ENCODE results near the gene PLXNA4. TPM values are rescaled to one million over a fixed set of nuclear protein-coding genes. Genes with fewer than 3 reads are reported as not detected.

The PLXNA4 gene
- total and polyA plus RNA-seq, 3 experiments from 2014 or later: 0.02 to 0.05 TPM; not detected in 1

GRCh38 chr7:132515181-132515580 is 61.1 kb downstream of the PLXNA4 start:
- ChIA-PET CTCF (interaction anchor here (1.2 kb wide), 1 partner anchor 11 kb away, joined by 3 read pairs; no protein-coding TSS in a partner anchor), POLR2A (no interaction called here)
- H3K27ac ChIP-seq (ENCODE audit: low read depth, low read length): no peak overlapping the region
- no peak for DNase-seq
- peaks cover 0 to 15% (median 4%) of the 10 kb centered on the region in 3 donors for H3K4me1 Mint-ChIP-seq
- H3K36me3 Mint-ChIP-seq: no peaks in the 10 kb centered on the region
- no peaks in the 10 kb centered on the region for H3K36me3 ChIP-seq (ENCODE audit: insufficient read depth, low read length)
- H3K4me1 ChIP-seq (ENCODE audit: insufficient read depth, low read length): no peaks in the 10 kb centered on the region
- no peaks in the 10 kb centered on the region for H3K9me3 ChIP-seq (ENCODE audit: low read length)
- no peak overlapping the region for H3K4me3 ChIP-seq (ENCODE audit: low read length)
- no peaks in the 10 kb centered on the region for H3K27me3 ChIP-seq (ENCODE audit: insufficient read depth, low read length, poor library complexity, severe bottlenecking)
- H3K4me3 Mint-ChIP-seq: no peak overlapping the region
- H3K27ac Mint-ChIP-seq: peak overlapping the region in 2 of 8 donors; percentile 22 to 50
- H3K9me3 Mint-ChIP-seq: no peaks in the 10 kb centered on the region
- peaks cover 3 to 5% of the 10 kb centered on the region in 2 donors for H3K27me3 Mint-ChIP-seq

GRCh38 chr7:132514430-132514829 is 61.8 kb downstream of the PLXNA4 start:
- no peak for DNase-seq
- CTCF ChIA-PET: no interaction called here
- Histone ChIP-seq H3K27me3 (ENCODE audit: insufficient read depth, low read length, poor library complexity, severe bottlenecking) (no peaks in the 10 kb centered on the region), H3K4me1 (ENCODE audit: insufficient read depth, low read length) (no peaks in the 10 kb centered on the region), H3K36me3 (ENCODE audit: insufficient read depth, low read length) (no peaks in the 10 kb centered on the region), H3K27ac (ENCODE audit: low read depth, low read length) (no peak overlapping the region), H3K9me3 (ENCODE audit: low read length) (no peaks in the 10 kb centered on the region), H3K4me3 (ENCODE audit: low read length) (no peak overlapping the region)
- H3K4me3 Mint-ChIP-seq: no peak overlapping the region
- no peak overlapping the region for H3K27ac Mint-ChIP-seq
- H3K9me3 Mint-ChIP-seq: no peaks in the 10 kb centered on the region
- peaks cover 7 to 21% (median 11%) of the 10 kb centered on the region in 3 donors for H3K4me1 Mint-ChIP-seq
- no peaks in the 10 kb centered on the region for H3K36me3 Mint-ChIP-seq
- POLR2A ChIA-PET: no interaction called here
- H3K27me3 Mint-ChIP-seq: peaks cover 3 to 5% of the 10 kb centered on the region in 2 donors

GRCh38 chr7:132511921-132512320 is 64.3 kb downstream of the PLXNA4 start:
- DNase-seq: no peak
- no peaks in the 10 kb centered on the region for H3K9me3 ChIP-seq (ENCODE audit: low read length)
- H3K27ac ChIP-seq (ENCODE audit: low read depth, low read length): no peak overlapping the region
- H3K27me3 ChIP-seq (ENCODE audit: insufficient read depth, low read length, poor library complexity, severe bottlenecking): no peaks in the 10 kb centered on the region
- Mint-ChIP-seq H3K4me1 (peaks cover 10 to 25% (median 18%) of the 10 kb centered on the region in 3 donors), H3K9me3 (no peaks in the 10 kb centered on the region), H3K4me3 (no peak overlapping the region), H3K27ac (no peak overlapping the region), H3K36me3 (no peaks in the 10 kb centered on the region), H3K27me3 (peaks cover 3 to 5% of the 10 kb centered on the region in 2 donors)
- H3K4me3 ChIP-seq (ENCODE audit: low read length): no peak overlapping the region
- no peaks in the 10 kb centered on the region for H3K4me1 ChIP-seq (ENCODE audit: insufficient read depth, low read length)
- ChIA-PET CTCF (no interaction called here), POLR2A (no interaction called here)
- no peaks in the 10 kb centered on the region for H3K36me3 ChIP-seq (ENCODE audit: insufficient read depth, low read length)

GRCh38 chr7:132511387-132511786 is 64.9 kb downstream of the PLXNA4 start:
- Mint-ChIP-seq H3K27me3 (peaks cover 3 to 5% of the 10 kb centered on the region in 2 donors), H3K9me3 (no peaks in the 10 kb centered on the region), H3K4me3 (no peak overlapping the region), H3K36me3 (no peaks in the 10 kb centered on the region), H3K4me1 (peaks cover 10 to 25% (median 18%) of the 10 kb centered on the region in 3 donors), H3K27ac (no peak overlapping the region)
- no peaks in the 10 kb centered on the region for H3K4me1 ChIP-seq (ENCODE audit: insufficient read depth, low read length)
- no peak overlapping the region for H3K4me3 ChIP-seq (ENCODE audit: low read length)
- H3K36me3 ChIP-seq (ENCODE audit: insufficient read depth, low read length): no peaks in the 10 kb centered on the region
- ChIA-PET CTCF (no interaction called here), POLR2A (no interaction called here)
- H3K27me3 ChIP-seq (ENCODE audit: insufficient read depth, low read length, poor library complexity, severe bottlenecking): no peaks in the 10 kb centered on the region
- DNase-seq: no peak
- no peaks in the 10 kb centered on the region for H3K9me3 ChIP-seq (ENCODE audit: low read length)
- H3K27ac ChIP-seq (ENCODE audit: low read depth, low read length): no peak overlapping the region

- DNase-seq: no peak
- Mint-ChIP-seq H3K4me3 (peak overlapping the region in 1 of 7 donors; percentile 11), H3K4me1 (peaks cover 10 to 25% (median 18%) of the 10 kb centered on the region in 3 donors), H3K27me3 (peaks cover 5 to 6% of the 10 kb centered on the region in 2 donors), H3K9me3 (no peaks in the 10 kb centered on the region), H3K36me3 (no peaks in the 10 kb centered on the region), H3K27ac (peak overlapping the region in 2 of 8 donors; percentile 14 to 29)
- CTCF ChIA-PET: interaction anchor here (0.9 to 1.1 kb wide), 2 partner anchors 71 to 115 kb away, joined by 3 read pairs; no protein-coding TSS in a partner anchor
- Histone ChIP-seq H3K9me3 (ENCODE audit: low read length) (no peaks in the 10 kb centered on the region), H3K4me3 (ENCODE audit: low read length) (no peak overlapping the region), H3K27me3 (ENCODE audit: insufficient read depth, low read length, poor library complexity, severe bottlenecking) (no peaks in the 10 kb centered on the region), H3K4me1 (ENCODE audit: insufficient read depth, low read length) (no peaks in the 10 kb centered on the region), H3K36me3 (ENCODE audit: insufficient read depth, low read length) (no peaks in the 10 kb centered on the region), H3K27ac (ENCODE audit: low read depth, low read length) (no peak overlapping the region)
- POLR2A ChIA-PET: no interaction called here
Measured at GRCh38 chr7:132509643-132510042, 66.6 kb downstream of the PLXNA4 start.

GRCh38 chr7:132508724-132509353 is 67.4 kb downstream of the PLXNA4 start:
- H3K27me3 ChIP-seq (ENCODE audit: insufficient read depth, low read length, poor library complexity, severe bottlenecking): no peaks in the 10 kb centered on the region
- no peaks in the 10 kb centered on the region for H3K4me1 ChIP-seq (ENCODE audit: insufficient read depth, low read length)
- no peak overlapping the region for H3K27ac ChIP-seq (ENCODE audit: low read depth, low read length)
- DNase-seq: no peak
- ChIA-PET POLR2A (no interaction called here), CTCF (interaction anchor here (0.9 to 1.1 kb wide), 2 partner anchors 71 to 114 kb away, joined by 3 read pairs; no protein-coding TSS in a partner anchor)
- no peaks in the 10 kb centered on the region for H3K36me3 ChIP-seq (ENCODE audit: insufficient read depth, low read length)
- no peaks in the 10 kb centered on the region for H3K9me3 Mint-ChIP-seq
- peaks cover 0 to 6% of the 10 kb centered on the region in 2 donors for H3K27me3 Mint-ChIP-seq
- peak overlapping the region in 1 of 8 donors; percentile 47 for H3K27ac Mint-ChIP-seq
- H3K9me3 ChIP-seq (ENCODE audit: low read length): no peaks in the 10 kb centered on the region
- H3K4me3 Mint-ChIP-seq: no peak overlapping the region
- H3K4me1 Mint-ChIP-seq: peaks cover 10 to 25% (median 18%) of the 10 kb centered on the region in 3 donors
- no peaks in the 10 kb centered on the region for H3K36me3 Mint-ChIP-seq
- no peak overlapping the region for H3K4me3 ChIP-seq (ENCODE audit: low read length)

GRCh38 chr7:132504852-132505251 is 71.4 kb downstream of the PLXNA4 start:
- CTCF ChIA-PET: interaction anchor here (0.9 kb wide), 1 partner anchor 11 kb away, joined by 3 read pairs; no protein-coding TSS in a partner anchor
- H3K4me1 Mint-ChIP-seq: peaks cover 8 to 11% (median 11%) of the 10 kb centered on the region in 3 donors
- H3K36me3 ChIP-seq (ENCODE audit: insufficient read depth, low read length): no peaks in the 10 kb centered on the region
- no peaks in the 10 kb centered on the region for H3K27me3 ChIP-seq (ENCODE audit: insufficient read depth, low read length, poor library complexity, severe bottlenecking)
- H3K4me3 Mint-ChIP-seq: no peak overlapping the region
- H3K27ac ChIP-seq (ENCODE audit: low read depth, low read length): no peak overlapping the region
- POLR2A ChIA-PET: no interaction called here
- H3K9me3 Mint-ChIP-seq: no peaks in the 10 kb centered on the region
- no peaks in the 10 kb centered on the region for H3K4me1 ChIP-seq (ENCODE audit: insufficient read depth, low read length)
- H3K27ac Mint-ChIP-seq: no peak overlapping the region
- no peak for DNase-seq
- peaks cover 0 to 1% (median 0%) of the 10 kb centered on the region in 3 donors for H3K36me3 Mint-ChIP-seq
- H3K27me3 Mint-ChIP-seq: peaks cover 0 to 6% of the 10 kb centered on the region in 2 donors
- H3K4me3 ChIP-seq (ENCODE audit: low read length): no peak overlapping the region
- H3K9me3 ChIP-seq (ENCODE audit: low read length): no peaks in the 10 kb centered on the region

GRCh38 chr7:132504071-132504470 is 72.2 kb downstream of the PLXNA4 start:
- H3K4me1 ChIP-seq (ENCODE audit: insufficient read depth, low read length): no peaks in the 10 kb centered on the region
- CTCF ChIA-PET: interaction anchor here (0.9 kb wide), 1 partner anchor 11 kb away, joined by 3 read pairs; no protein-coding TSS in a partner anchor
- H3K4me1 Mint-ChIP-seq: peaks cover under 1 to 4% (median 3%) of the 10 kb centered on the region in 3 donors
- H3K36me3 ChIP-seq (ENCODE audit: insufficient read depth, low read length): no peaks in the 10 kb centered on the region
- no peaks in the 10 kb centered on the region for H3K9me3 Mint-ChIP-seq
- no peak overlapping the region for H3K27ac Mint-ChIP-seq
- H3K27ac ChIP-seq (ENCODE audit: low read depth, low read length): no peak overlapping the region
- peaks cover 0 to 1% (median 0%) of the 10 kb centered on the region in 3 donors for H3K36me3 Mint-ChIP-seq
- H3K4me3 Mint-ChIP-seq: no peak overlapping the region
- H3K27me3 Mint-ChIP-seq: peaks cover 0 to 9% of the 10 kb centered on the region in 2 donors
- DNase-seq: no peak
- H3K4me3 ChIP-seq (ENCODE audit: low read length): no peak overlapping the region
- H3K27me3 ChIP-seq (ENCODE audit: insufficient read depth, low read length, poor library complexity, severe bottlenecking): no peaks in the 10 kb centered on the region
- POLR2A ChIA-PET: no interaction called here
- no peaks in the 10 kb centered on the region for H3K9me3 ChIP-seq (ENCODE audit: low read length)

Measured in CD8-positive, alpha-beta memory T cell (primary cell).